Activated CD4-positive, alpha-beta T cell treated with anti-CD3 and anti-CD28 coated beads for 4 hours (primary cell): ENCODE measurements around the gene NPAS3.

ENCODE experiments used
- DNase-seq, 2 donors: peaks; one replicate each; pipeline ENCODE4 v3.0.0-alpha.2; 2020

NPAS3 gene

DNA sequence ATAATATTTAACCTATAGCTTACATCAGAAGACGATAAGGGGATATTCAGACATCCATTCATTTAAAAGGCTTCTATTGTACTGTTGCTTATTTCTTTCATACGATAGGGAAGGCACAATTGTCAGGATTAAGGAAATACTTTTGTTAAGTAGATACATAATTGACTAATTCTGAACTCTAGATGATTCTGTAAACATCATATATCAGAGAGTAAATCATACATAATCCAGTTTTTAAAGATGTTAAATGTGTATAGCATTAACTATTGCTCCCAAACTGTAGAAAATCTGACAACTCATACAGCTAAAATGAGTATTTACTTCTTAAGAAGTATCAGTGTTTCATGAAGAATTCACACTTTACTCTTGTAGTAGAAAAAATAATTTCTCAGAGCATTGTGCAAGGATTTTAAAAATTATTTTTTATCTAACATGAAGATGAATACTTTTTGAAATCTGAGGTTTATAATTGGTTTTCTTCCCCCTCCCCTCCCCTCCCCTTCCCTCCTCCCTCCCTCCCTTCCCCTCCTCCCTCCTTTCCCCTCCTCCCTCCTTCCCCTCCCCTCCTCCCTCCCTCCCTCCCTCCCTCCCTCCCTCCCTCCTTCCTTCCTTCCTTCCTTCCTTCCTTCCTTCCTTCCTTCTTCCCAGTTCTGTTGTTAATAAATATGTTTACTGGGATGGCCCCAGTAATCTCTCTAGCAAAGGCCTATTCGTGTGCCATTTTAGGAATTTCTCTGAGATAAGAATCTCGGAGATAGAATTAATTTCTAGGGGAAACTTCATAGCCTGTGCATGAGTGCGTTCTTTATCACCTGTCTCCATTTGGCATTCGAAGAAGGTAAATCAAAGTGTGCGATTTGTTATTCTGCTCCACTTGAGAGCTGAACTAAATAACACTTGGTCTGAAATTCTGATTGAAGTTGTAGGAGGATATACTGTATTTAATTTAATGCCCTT is 2.3 kb downstream of the NPAS3 start:
- no peak for DNase-seq

DNA sequence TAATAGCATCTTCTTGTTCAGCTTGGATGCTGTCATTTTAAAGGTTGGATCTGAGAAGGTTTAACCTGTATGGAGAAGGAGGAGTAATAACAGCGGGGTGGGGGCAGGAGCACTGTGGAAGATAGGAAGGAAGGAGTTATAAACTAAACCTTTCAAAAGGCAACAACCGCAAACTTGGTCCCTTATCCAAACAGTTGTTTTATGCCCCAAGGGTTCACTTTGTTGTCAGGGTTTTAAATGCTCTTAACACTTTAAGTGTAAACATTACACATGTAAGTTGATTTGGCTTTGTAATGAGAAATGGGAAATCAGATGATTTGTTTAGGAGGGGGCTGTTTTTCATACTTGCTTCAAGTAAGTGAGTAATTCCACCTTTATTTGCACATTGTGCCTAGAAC is 3.0 kb downstream of the NPAS3 start:
- no peak for DNase-seq

- DNase-seq = no peak
Observed at GRCh38 chr14:32947081-32947480, 8.4 kb downstream of the NPAS3 start.

DNA sequence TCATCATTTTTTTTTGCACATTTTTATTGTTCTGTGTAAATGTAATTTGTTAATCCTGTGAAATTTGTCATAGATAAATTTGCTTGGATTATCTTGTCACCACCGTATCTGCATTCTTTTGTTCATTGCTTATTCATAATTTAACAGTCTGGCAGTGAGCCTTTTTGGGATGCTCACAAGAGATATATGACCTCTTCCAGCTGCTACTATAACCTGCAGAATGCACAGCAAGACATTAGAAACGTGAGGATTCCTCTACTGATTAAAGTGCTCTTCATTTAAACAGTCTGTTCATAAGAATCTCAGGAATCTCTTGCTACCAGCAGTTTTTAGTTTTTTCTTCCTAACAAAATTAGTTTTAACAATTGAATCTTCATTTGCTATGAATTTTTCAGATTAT is 9.1 kb downstream of the NPAS3 start:
- DNase-seq = no peak

GRCh38 chr14:32950584-32950983 is 11.9 kb downstream of the NPAS3 start:
- DNase-seq = no peak

DNA sequence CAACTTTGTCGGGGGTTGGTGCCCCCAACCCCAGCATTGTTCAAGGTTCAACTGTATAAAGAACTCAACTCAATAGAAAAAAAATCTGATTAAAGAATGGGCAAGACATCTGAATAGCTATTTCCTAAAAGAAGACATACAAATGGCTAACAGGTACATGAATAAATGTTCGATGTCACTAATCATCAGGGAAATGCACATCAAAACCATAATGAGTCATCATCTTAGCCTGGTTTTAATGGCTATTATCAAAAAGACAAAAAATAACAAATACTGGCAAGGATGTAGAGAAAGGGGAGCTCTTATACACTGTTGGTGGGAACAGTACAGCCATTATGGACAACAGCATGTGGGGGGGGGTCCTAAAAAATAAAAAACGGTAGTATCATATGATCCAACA is 28.7 kb downstream of the NPAS3 start:
- DNase-seq = no peak

GRCh38 chr14:32968972-32969544 is 30.4 kb downstream of the NPAS3 start:
- DNase-seq = no peak

DNA sequence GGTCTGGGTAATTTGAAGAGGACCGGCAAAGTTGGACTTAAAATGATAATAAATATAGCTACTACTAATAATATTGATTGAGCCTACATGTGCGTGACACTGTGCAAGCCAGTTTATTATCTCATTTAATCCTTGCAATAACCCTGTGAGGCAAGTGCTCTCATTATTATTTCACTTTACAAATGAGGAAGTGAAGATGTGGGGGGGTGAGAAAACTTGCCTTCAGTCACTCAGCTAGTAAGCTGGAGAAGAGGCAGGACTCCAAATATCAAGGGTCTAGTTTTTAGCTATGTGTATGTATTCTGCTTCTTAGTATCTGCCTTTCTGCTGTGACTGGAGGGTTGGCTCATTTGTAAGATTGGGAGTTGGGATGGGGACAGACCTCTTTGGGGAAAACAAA is 39.2 kb downstream of the NPAS3 start:
- no peak for DNase-seq

DNA sequence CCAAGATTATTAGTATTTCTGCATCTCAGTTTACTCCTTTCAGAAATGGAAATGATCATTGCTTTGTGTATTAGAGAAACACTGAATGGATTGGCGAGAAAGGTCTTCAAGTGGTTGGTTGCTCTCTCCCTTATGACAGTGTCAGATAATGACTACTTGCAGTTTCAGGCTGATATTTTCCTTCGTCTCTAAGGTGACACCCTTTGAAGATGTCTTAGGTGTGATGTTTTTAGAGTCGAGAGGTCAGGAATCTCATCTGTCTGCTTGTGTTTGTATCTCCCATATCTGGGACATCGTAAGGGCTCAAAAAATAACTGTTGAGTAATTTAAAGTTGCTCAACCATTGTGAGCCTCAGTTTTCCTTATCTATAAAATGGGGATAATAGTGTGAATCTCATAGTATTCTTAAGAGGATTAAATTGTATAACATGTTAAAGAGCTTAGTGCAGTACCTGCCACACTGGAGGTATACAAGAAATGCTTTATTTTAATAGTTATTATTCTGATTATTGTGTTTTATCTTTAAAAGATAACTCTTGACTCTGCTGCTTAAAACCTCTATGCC is 40.1 kb downstream of the NPAS3 start:
- DNase-seq = no peak

- no peak for DNase-seq
Observed at GRCh38 chr14:32980178-32980901, 41.7 kb downstream of the NPAS3 start.

GRCh38 chr14:32980902-32981501 is 42.3 kb downstream of the NPAS3 start:
- no peak for DNase-seq

GRCh38 chr14:32984241-32984930 is 45.7 kb downstream of the NPAS3 start:
- no peak for DNase-seq

GRCh38 chr14:32985866-32986265 is 47.2 kb downstream of the NPAS3 start:
- DNase-seq = no peak

- no peak for DNase-seq
Observed at GRCh38 chr14:32986791-32987540, 48.3 kb downstream of the NPAS3 start.

- DNase-seq = no peak
Observed at GRCh38 chr14:32991691-32992090, 53.0 kb downstream of the NPAS3 start.

GRCh38 chr14:32993921-32994320 is 55.2 kb downstream of the NPAS3 start:
- no peak for DNase-seq

DNA sequence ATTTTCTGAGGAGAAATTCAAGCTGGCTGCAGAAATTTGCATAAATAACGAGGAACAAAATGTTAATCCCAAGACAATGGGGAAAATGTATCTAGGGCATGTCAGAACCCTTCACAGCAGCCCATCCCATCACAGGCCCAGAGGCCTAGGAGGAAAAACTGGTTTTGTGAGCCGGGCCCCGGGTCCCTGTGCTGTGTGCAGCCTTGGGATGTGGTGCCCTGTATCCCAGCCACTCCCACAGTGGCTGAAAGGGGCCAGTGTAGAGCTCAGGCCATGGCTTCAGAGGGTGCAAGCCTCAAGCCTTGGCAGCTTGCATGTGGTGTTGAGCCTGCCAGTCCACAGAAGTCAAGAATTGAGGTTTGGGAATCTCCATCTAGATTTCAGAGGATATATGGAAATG is 57.7 kb downstream of the NPAS3 start:
- no peak for DNase-seq

- DNase-seq = no peak
Observed at GRCh38 chr14:32998433-32998832, 59.8 kb downstream of the NPAS3 start.

DNA sequence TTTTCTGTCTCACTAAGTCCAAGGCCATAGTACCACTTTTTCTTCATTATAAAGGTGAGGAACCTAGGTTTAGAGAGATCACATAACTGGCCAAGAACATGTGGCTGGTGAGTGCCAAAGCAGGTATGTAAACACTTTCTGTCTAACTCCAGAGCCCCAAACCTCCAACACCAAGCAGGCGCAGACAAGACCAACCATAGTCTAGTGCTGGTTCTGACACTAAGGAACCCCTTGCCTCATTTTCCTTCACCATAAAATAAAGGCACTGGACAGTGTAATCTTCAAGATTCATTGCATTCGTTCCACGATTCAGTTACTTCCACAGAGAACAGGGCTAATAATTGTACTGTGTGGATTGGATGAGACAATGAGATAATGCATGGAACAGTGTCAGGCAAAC is 71.0 kb downstream of the NPAS3 start:
- no peak for DNase-seq

DNA sequence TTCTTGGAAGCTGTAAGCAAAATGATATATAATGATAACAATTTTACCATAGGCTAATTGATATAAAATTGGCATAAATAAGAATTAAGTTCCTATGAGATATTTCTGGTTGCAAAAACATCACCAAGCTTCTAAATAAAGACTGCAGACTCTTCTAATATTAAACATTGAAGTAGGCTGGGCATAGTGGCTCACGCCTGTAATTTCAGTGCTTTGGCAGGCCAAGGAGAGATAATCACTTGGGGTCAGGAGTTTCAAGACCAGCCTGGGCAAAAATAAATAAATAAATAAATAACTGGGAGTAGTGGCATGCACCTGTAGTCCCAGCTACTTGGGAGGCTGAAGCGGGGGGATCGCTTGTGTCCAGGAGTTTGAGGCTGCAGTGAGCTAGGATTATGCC is 71.8 kb downstream of the NPAS3 start:
- DNase-seq = no peak

DNA sequence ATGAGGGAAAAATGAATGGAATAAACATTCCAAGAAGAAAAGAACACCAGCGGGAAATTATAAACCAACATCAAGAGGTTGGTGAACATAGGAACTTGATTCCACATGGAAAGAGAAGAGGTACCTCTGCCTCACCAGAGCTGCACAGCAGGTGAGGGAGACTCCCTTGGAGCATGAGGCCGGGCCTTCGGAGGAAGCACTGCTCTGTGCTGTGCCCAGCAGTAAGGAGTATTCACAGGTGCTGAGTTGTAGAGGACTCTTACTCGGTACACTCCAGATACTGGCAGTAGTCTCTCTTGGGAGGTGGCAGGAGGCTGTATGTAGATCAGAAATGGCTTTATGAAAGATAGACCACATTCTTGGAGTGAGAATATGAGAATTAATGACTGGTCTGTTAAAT is 76.0 kb downstream of the NPAS3 start:
- no peak for DNase-seq

DNA sequence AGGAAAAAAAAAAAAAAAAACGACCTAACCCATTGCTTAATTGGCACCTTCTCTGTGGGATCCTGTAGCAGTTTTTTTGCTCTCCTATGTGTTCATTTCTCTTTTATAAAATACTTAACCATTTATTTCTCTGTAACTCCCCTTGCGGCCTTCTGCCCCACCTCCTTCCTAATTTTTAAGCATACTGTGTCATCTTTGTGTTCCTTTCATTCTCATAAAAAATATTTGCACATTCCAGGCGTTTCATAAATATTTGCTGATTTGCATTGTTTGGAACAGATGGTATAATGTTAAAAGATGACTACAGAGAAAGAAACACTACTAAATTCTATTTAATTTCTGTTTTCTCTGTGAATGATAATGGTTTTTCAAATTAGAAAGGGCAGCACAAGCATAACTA is 77.9 kb downstream of the NPAS3 start:
- no peak for DNase-seq
